ENCODE results near the gene PSMC3IP.

The PSMC3IP gene

GRCh38 chr17:42584880-42585279 is 7.4 kb upstream of the PSMC3IP start:
- H3K4me3 ChIP-seq (ENCODE audit: low read depth, low read length): no peak overlapping the region
- no peak for TF ChIP-seq CTCF (IDR thresholded peaks at IDR 0.05; ENCODE audit: control insufficient read depth, extremely low read depth, insufficient read depth)
- no peak for DNase-seq (ENCODE audit: low read depth)

- TF ChIP-seq CTCF (IDR thresholded peaks at IDR 0.05; ENCODE audit: control insufficient read depth, extremely low read depth, insufficient read depth): no peak
- no peak for DNase-seq (ENCODE audit: low read depth)
- no peak overlapping the region for H3K4me3 ChIP-seq (ENCODE audit: low read depth, low read length)
Measured at GRCh38 chr17:42581744-42582270, 4.3 kb upstream of the PSMC3IP start.

- no peak for TF ChIP-seq CTCF (IDR thresholded peaks at IDR 0.05; ENCODE audit: control insufficient read depth, extremely low read depth, insufficient read depth)
- no peak for DNase-seq (ENCODE audit: low read depth)
- H3K4me3 ChIP-seq (ENCODE audit: low read depth, low read length): no peak overlapping the region
Measured at GRCh38 chr17:42579794-42580551, 2.4 kb upstream of the PSMC3IP start.

- no peak for DNase-seq (ENCODE audit: low read depth)
- TF ChIP-seq CTCF (IDR thresholded peaks at IDR 0.05; ENCODE audit: control insufficient read depth, extremely low read depth, insufficient read depth): peak; percentile 79
- peak overlapping the region; percentile 75 for H3K4me3 ChIP-seq (ENCODE audit: low read depth, low read length)
Measured at GRCh38 chr17:42578282-42578869, 847 bp upstream of the PSMC3IP start.

GRCh38 chr17:42577140-42577531 is 393 bp downstream of the PSMC3IP start:
- H3K4me3 ChIP-seq (ENCODE audit: low read depth, low read length): peak overlapping the region; percentile 75
- TF ChIP-seq CTCF (IDR thresholded peaks at IDR 0.05; ENCODE audit: control insufficient read depth, extremely low read depth, insufficient read depth): no peak
- DNase-seq (ENCODE audit: low read depth): no peak

- no peak for DNase-seq (ENCODE audit: low read depth)
- TF ChIP-seq CTCF (IDR thresholded peaks at IDR 0.05; ENCODE audit: control insufficient read depth, extremely low read depth, insufficient read depth): no peak
- H3K4me3 ChIP-seq (ENCODE audit: low read depth, low read length): no peak overlapping the region
Measured at GRCh38 chr17:42574463-42574862, 3.1 kb downstream of the PSMC3IP start.
